ENCODE results near the gene GAB1.

The GAB1 gene

GRCh38 chr4:143336781-143337599, at the start of gene GAB1:
TSS of gene GAB1 (plus strand) at chr4:143336876. CDS start at chr4:143337189, 313 bp downstream.
- no peaks in the 10 kb centered on the region for H3K4me1 ChIP-seq
- H3K79me2 ChIP-seq = no peaks in the 10 kb centered on the region
- peak within 1 kb of the TSS; percentile 46 for H3K9ac ChIP-seq
- H3K27ac ChIP-seq = peak within 1 kb of the TSS; percentile 95
- no peak for TF ChIP-seq CTCF (IDR thresholded peaks at IDR 0.05)
- H2AFZ ChIP-seq = peak within 1 kb of the TSS; percentile 98
- no peaks in the 10 kb centered on the region for H3K27me3 ChIP-seq (ENCODE audit: control insufficient read depth, insufficient read depth, low read length)
- H3K4me3 ChIP-seq (ENCODE audit: low read depth, low read length) = peak within 1 kb of the TSS; percentile 83
- H3K4me2 ChIP-seq (ENCODE audit: low read length) = peak within 1 kb of the TSS; percentile 95
- H3K9me3 ChIP-seq (ENCODE audit: control insufficient read depth, low read length) = no peaks in the 10 kb centered on the region
- no peaks in the 10 kb centered on the region for H3K36me3 ChIP-seq (ENCODE audit: control insufficient read depth, insufficient read depth, low read length)

- Histone ChIP-seq H3K27me3 (ENCODE audit: control insufficient read depth, insufficient read depth, low read length) (no peaks in the 10 kb centered on the region), H3K9me3 (ENCODE audit: control insufficient read depth, low read length) (no peaks in the 10 kb centered on the region), H3K4me2 (ENCODE audit: low read length) (no peak overlapping the region), H2AFZ (no peak overlapping the region), H3K4me1 (no peaks in the 10 kb centered on the region), H3K36me3 (ENCODE audit: control insufficient read depth, insufficient read depth, low read length) (no peaks in the 10 kb centered on the region), H3K4me3 (ENCODE audit: low read depth, low read length) (no peak overlapping the region), H3K79me2 (no peaks in the 10 kb centered on the region), H3K9ac (no peak overlapping the region), H3K27ac (peak overlapping the region; percentile 34)
- no peak for TF ChIP-seq CTCF (IDR thresholded peaks at IDR 0.05)
Measured at GRCh38 chr4:143287572-143287923, 49.1 kb upstream of the GAB1 start.

GRCh38 chr4:143288171-143288570, 48.5 kb upstream of the GAB1 start:
- no peak overlapping the region for H3K9ac ChIP-seq
- H2AFZ ChIP-seq = no peak overlapping the region
- no peaks in the 10 kb centered on the region for H3K79me2 ChIP-seq
- no peaks in the 10 kb centered on the region for H3K9me3 ChIP-seq (ENCODE audit: control insufficient read depth, low read length)
- no peak overlapping the region for H3K4me3 ChIP-seq (ENCODE audit: low read depth, low read length)
- no peaks in the 10 kb centered on the region for H3K27me3 ChIP-seq (ENCODE audit: control insufficient read depth, insufficient read depth, low read length)
- no peaks in the 10 kb centered on the region for H3K36me3 ChIP-seq (ENCODE audit: control insufficient read depth, insufficient read depth, low read length)
- H3K27ac ChIP-seq = no peak overlapping the region
- H3K4me2 ChIP-seq (ENCODE audit: low read length) = no peak overlapping the region
- no peak for TF ChIP-seq CTCF (IDR thresholded peaks at IDR 0.05)
- H3K4me1 ChIP-seq = no peaks in the 10 kb centered on the region

GRCh38 chr4:143289370-143289769, 47.3 kb upstream of the GAB1 start:
- TF ChIP-seq CTCF (IDR thresholded peaks at IDR 0.05) = no peak
- Histone ChIP-seq H3K4me2 (ENCODE audit: low read length) (no peak overlapping the region), H3K79me2 (no peaks in the 10 kb centered on the region), H3K4me3 (ENCODE audit: low read depth, low read length) (no peak overlapping the region), H3K27ac (no peak overlapping the region), H2AFZ (no peak overlapping the region), H3K9ac (no peak overlapping the region), H3K4me1 (no peaks in the 10 kb centered on the region), H3K27me3 (ENCODE audit: control insufficient read depth, insufficient read depth, low read length) (no peaks in the 10 kb centered on the region), H3K9me3 (ENCODE audit: control insufficient read depth, low read length) (no peaks in the 10 kb centered on the region), H3K36me3 (ENCODE audit: control insufficient read depth, insufficient read depth, low read length) (no peaks in the 10 kb centered on the region)

- H3K27ac ChIP-seq = no peak overlapping the region
- no peak overlapping the region for H3K9ac ChIP-seq
- H3K4me2 ChIP-seq (ENCODE audit: low read length) = no peak overlapping the region
- H3K9me3 ChIP-seq (ENCODE audit: control insufficient read depth, low read length) = no peaks in the 10 kb centered on the region
- no peaks in the 10 kb centered on the region for H3K79me2 ChIP-seq
- H3K4me1 ChIP-seq = no peaks in the 10 kb centered on the region
- H3K27me3 ChIP-seq (ENCODE audit: control insufficient read depth, insufficient read depth, low read length) = no peaks in the 10 kb centered on the region
- no peak overlapping the region for H3K4me3 ChIP-seq (ENCODE audit: low read depth, low read length)
- H2AFZ ChIP-seq = no peak overlapping the region
- TF ChIP-seq CTCF (IDR thresholded peaks at IDR 0.05) = no peak
- no peaks in the 10 kb centered on the region for H3K36me3 ChIP-seq (ENCODE audit: control insufficient read depth, insufficient read depth, low read length)
Measured at GRCh38 chr4:143291314-143291713, 45.4 kb upstream of the GAB1 start.

Data from parathyroid adenoma (tissue), 2 donors.